Esophagus squamous epithelium (tissue), 4 donors: Measurements from ENCODE around the gene COL15A1.

Source experiments
- POLR2A ChIP-seq, 4 donors: fragments of 450-650 bp; IDR thresholded peaks; one replicate each; pipeline ENCODE4 v1.6.1; 2017; ENCODE audit warnings: antibody characterized with exemption in 4 of 4, mild to moderate bottlenecking in 4 of 4, moderate library complexity in 3 of 4
- TF ChIP-seq, protein P1 (sequence below), 6 experiments: fragments of 450-650 bp in 4 of 6; fragments of 200-600 bp in 2 of 6; sonication (generic) in 2 of 6; IDR thresholded peaks; one replicate each; pipeline ENCODE4 v1.5.1; 2016 to 2019; ENCODE audit warnings: antibody characterized with exemption in 6 of 6, mild to moderate bottlenecking in 4 of 6, moderate library complexity in 4 of 6

DNA sequence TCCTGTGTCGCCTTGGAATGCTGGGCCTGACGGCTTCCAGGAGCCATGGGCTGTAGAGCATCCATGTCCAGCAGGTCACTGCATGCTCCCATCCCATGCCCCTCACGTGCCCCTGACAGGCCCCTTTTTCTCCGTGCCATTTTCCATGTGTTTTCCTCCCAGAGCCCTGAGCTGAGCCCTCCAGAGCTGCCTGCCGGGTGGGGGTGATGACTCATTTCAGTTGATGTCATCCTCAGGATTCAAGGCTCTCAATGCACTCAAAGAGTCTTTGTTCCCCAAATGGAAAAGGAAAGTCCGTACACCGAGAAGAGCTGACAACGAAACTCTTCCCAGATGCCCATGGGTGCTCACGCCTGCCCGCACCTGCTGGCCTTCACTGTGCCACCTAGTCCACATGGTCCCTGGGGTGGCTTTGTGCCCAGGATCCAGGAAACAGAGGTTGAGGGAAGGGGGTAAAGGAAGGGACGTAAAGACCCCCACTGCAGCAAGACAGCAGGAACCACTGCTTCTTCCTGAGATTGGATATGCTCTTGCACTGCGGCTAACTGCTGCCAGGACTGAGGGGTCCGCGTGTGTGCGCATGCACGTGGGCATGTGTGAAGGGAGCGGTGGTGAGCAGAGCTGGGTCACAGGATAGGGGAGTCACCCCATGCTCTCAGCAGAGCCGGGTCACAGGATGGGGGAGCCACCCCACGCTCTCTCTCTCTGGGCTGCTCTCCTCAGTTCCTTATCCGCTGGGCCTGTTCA is 27.6 kb downstream of the COL15A1 start:
- TF ChIP-seq, protein P1, sequence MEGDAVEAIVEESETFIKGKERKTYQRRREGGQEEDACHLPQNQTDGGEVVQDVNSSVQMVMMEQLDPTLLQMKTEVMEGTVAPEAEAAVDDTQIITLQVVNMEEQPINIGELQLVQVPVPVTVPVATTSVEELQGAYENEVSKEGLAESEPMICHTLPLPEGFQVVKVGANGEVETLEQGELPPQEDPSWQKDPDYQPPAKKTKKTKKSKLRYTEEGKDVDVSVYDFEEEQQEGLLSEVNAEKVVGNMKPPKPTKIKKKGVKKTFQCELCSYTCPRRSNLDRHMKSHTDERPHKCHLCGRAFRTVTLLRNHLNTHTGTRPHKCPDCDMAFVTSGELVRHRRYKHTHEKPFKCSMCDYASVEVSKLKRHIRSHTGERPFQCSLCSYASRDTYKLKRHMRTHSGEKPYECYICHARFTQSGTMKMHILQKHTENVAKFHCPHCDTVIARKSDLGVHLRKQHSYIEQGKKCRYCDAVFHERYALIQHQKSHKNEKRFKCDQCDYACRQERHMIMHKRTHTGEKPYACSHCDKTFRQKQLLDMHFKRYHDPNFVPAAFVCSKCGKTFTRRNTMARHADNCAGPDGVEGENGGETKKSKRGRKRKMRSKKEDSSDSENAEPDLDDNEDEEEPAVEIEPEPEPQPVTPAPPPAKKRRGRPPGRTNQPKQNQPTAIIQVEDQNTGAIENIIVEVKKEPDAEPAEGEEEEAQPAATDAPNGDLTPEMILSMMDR (IDR thresholded peaks at IDR 0.05) = no peak
- no peak for TF ChIP-seq POLR2A (IDR thresholded peaks at IDR 0.05)
